ENCODE measurements around the gene HHAT. TPM values are rescaled to one million over a fixed set of nuclear protein-coding genes. Genes with fewer than 3 reads are reported as not detected.

The HHAT gene
- total and polyA plus RNA-seq, 7 donors = 0.11 to 0.64 (median 0.16) TPM

DNA sequence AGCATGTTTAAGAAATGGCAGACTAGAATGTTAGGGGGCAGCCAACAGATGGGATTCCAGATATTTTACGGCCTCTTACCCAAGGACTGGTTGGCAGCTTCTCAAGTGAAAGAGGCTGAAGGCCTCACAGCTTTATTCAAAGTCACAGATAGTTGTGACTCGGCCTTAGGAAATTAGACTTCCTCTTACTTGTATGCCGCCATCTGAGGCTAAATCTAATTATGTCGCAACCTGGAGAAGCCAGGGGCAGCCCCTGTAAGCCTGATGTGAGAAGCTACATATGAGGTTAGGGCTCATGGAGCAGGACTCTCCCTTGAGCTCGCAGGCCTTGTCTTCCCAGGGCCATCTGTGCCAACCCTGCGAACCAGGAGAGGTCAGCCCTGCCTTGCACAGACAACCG is 352.5 kb downstream of the HHAT start:
- H3K27me3 ChIP-seq (ENCODE audit: insufficient read depth in 3 of 3, low read length in 2 of 3) = no peaks in the 10 kb centered on the region
- no peak for DNase-seq
- no peak overlapping the region for H3K4me3 ChIP-seq
- no peaks in the 10 kb centered on the region for H3K4me1 ChIP-seq
- no peaks in the 10 kb centered on the region for H3K36me3 ChIP-seq (ENCODE audit: insufficient read depth in 1 of 2, low read depth in 1 of 2)
- no peak overlapping the region for H3K27ac ChIP-seq
- intact Hi-C loops (cut with DNase I) = no loop called here
- ATAC-seq = no peak
- WGBS, 3 donors = 50 to 67% (median 59%) methylated on average over 7 of the region's 7 CpGs
- no peaks in the 10 kb centered on the region for H3K9me3 ChIP-seq
- TF ChIP-seq, protein P1, sequence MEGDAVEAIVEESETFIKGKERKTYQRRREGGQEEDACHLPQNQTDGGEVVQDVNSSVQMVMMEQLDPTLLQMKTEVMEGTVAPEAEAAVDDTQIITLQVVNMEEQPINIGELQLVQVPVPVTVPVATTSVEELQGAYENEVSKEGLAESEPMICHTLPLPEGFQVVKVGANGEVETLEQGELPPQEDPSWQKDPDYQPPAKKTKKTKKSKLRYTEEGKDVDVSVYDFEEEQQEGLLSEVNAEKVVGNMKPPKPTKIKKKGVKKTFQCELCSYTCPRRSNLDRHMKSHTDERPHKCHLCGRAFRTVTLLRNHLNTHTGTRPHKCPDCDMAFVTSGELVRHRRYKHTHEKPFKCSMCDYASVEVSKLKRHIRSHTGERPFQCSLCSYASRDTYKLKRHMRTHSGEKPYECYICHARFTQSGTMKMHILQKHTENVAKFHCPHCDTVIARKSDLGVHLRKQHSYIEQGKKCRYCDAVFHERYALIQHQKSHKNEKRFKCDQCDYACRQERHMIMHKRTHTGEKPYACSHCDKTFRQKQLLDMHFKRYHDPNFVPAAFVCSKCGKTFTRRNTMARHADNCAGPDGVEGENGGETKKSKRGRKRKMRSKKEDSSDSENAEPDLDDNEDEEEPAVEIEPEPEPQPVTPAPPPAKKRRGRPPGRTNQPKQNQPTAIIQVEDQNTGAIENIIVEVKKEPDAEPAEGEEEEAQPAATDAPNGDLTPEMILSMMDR (IDR thresholded peaks at IDR 0.05) = no peak

DNA sequence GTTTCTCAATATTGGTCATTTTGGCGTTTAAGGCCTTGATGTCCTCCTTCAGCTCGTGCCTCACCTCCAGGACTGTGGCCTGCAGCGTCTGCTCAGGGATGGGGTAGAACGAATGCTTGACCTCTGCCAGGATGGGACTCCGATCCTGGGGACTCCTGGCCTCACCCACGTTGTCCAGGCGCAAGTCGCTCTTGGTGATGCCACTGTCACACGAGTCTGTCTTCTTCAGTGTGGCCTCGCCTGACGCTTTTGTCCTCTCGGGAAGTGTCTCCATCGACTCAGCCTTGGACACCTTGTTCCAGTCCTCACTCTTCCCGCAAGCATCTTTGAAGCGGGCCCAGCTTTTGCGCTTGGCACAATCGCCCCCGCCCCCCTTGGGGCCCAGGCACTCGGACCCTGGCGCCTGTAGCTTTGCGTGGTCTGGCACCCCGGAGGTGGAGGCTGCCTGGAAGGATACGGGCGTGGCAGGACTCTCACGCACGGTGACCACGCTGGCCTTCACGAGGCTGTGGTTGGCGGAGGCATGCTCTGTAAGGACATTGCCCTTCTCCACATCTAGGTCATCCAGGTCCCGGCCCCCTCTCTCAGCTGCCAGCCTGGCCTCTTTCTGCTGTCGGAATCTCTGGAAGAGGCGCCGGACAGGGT is 354.8 kb downstream of the HHAT start:
- Histone ChIP-seq H3K9me3 (no peaks in the 10 kb centered on the region), H3K4me1 (no peaks in the 10 kb centered on the region), H3K27ac (no peak overlapping the region), H3K4me3 (no peak overlapping the region), H3K27me3 (ENCODE audit: insufficient read depth in 3 of 3, low read length in 2 of 3) (no peaks in the 10 kb centered on the region), H3K36me3 (ENCODE audit: insufficient read depth in 1 of 2, low read depth in 1 of 2) (no peaks in the 10 kb centered on the region)
- TF ChIP-seq, protein P1 (IDR thresholded peaks at IDR 0.05) = no peak
- ATAC-seq = no peak
- DNase-seq = no peak
- intact Hi-C loops (cut with DNase I) = no loop called here
- WGBS, 3 donors = 82 to 83% (median 83%) methylated on average over 33 of the region's 33 CpGs

DNA sequence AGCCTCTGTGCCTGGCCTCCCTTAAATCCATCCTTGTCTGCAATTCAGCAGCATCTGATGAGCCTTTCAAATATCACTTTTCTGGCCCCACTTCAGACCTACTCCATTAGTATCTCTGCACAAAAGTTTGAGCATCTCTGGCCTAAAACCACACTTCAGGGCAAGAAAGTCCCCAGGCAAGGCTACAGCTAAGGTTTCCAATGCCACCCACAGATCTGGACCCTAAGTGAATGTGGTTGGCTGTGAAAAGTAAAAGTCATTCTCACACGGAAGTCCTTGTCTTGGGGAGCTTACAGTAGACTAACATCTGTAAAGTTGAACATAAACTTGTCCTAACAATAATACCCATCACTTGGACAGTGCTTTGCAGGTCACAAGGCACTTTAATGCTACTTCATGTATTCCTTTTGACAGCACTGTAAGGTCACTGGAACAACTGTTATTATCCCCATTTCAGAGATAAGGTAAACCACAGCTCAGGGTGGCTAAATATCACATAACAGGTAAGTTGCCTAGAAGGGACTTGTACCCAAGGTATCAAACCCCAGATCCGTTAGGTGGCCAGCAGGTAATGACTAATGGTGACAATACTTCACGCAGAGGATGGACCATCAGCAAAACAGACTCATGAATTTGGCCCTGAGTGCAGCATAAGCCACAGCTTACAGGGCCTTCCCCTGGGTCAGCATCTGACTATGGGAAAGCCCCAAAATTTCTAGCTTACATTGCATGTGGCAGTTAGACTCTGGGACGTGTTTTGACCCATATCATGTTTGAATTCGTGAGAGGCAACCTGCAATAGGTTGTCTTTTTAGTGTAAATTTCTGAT is 356.0 kb downstream of the HHAT start:
- H3K4me1 ChIP-seq = no peaks in the 10 kb centered on the region
- no peak overlapping the region for H3K4me3 ChIP-seq
- DNase-seq = no peak
- no peak for ATAC-seq
- no peaks in the 10 kb centered on the region for H3K27me3 ChIP-seq (ENCODE audit: insufficient read depth in 3 of 3, low read length in 2 of 3)
- H3K9me3 ChIP-seq = no peaks in the 10 kb centered on the region
- H3K36me3 ChIP-seq (ENCODE audit: insufficient read depth in 1 of 2, low read depth in 1 of 2) = no peaks in the 10 kb centered on the region
- intact Hi-C loops (cut with DNase I) = no loop called here
- 60 to 79% (median 62%) methylated on average over 5 of the region's 5 CpGs for WGBS, 3 donors
- H3K27ac ChIP-seq = no peak overlapping the region
- TF ChIP-seq, protein P1 (IDR thresholded peaks at IDR 0.05) = no peak

DNA sequence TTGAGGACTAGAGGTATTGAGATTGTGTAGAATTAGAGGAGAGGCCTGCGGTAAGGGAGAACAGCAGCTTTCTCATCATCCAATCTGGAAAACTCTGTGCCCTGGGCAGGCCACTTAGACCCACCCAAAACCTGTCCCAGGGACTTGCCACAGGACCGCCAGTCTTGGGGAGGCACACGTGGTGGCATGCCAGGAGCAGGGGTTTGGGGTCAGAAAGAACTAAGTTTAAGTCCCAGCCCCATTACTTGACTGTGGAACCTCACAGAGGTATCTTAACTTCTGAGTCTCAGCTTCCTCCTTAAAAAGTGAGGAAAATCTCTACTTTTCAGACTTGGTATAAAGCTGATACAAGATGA is 356.6 kb downstream of the HHAT start:
- Histone ChIP-seq H3K4me1 (no peaks in the 10 kb centered on the region), H3K27me3 (ENCODE audit: insufficient read depth in 3 of 3, low read length in 2 of 3) (no peaks in the 10 kb centered on the region), H3K27ac (no peak overlapping the region), H3K4me3 (no peak overlapping the region), H3K9me3 (no peaks in the 10 kb centered on the region), H3K36me3 (ENCODE audit: insufficient read depth in 1 of 2, low read depth in 1 of 2) (no peaks in the 10 kb centered on the region)
- DNase-seq (no peak), ATAC-seq (no peak)
- 90 to 96% (median 92%) methylated on average over 3 of the region's 3 CpGs for WGBS, 3 donors
- TF ChIP-seq, protein P1 (IDR thresholded peaks at IDR 0.05) = no peak
- intact Hi-C loops (cut with DNase I) = no loop called here
